ENCODE measurements around the gene FXYD2. TPM values are rescaled to one million over a fixed set of nuclear protein-coding genes. Genes with fewer than 3 reads are reported as not detected.

Gene FXYD2
- total and polyA plus RNA-seq, 2 of the 13 experiments (the other 11 are each of a cell fraction or from before 2014, with no cell fraction given) = 45.9 to 106 TPM

DNA sequence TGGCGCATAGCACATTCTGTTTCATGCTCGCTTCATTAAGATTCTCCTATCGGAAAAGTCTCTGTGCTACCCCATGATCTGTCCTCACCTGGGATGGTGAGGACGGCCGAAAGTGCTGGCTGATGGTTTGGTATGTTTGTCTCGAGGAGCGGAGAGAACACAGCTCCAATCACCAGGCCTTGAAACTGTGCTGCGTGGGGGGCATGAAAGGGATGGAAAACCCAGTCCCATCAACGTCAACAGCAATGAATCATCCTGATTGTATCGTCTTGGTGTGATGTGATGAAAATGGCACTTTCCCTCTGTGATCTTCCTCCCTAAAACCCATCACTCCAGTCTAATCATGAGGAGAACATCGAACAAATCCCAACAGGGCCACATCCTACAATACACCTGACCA lies 43.5 kb upstream of the FXYD2 start:
- BruUV-seq (replicated peaks) = no TSS peak
- WGBS (ENCODE audit: low lambda C conversion rate) = 25% methylated on average over 8 of the region's 11 CpGs
- no peak for DNase-seq (ENCODE audit: low spot score)
- TF ChIP-seq ZNF329 (CRISPR knock-in tag; IDR thresholded peaks at IDR 0.05; ENCODE audit: low read depth) = no peak
- TF ChIP-seq, protein P1, sequence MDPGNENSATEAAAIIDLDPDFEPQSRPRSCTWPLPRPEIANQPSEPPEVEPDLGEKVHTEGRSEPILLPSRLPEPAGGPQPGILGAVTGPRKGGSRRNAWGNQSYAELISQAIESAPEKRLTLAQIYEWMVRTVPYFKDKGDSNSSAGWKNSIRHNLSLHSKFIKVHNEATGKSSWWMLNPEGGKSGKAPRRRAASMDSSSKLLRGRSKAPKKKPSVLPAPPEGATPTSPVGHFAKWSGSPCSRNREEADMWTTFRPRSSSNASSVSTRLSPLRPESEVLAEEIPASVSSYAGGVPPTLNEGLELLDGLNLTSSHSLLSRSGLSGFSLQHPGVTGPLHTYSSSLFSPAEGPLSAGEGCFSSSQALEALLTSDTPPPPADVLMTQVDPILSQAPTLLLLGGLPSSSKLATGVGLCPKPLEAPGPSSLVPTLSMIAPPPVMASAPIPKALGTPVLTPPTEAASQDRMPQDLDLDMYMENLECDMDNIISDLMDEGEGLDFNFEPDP (CRISPR knock-in tag; conservative IDR thresholded peaks at IDR 0.05) = no peak
- TF ChIP-seq ZSCAN29 (CRISPR knock-in tag; conservative IDR thresholded peaks at IDR 0.05) = no peak
- no peak for TF ChIP-seq SOX6 (IDR thresholded peaks at IDR 0.05)
- TF ChIP-seq SOX6 (CRISPR knock-in tag; IDR thresholded peaks at IDR 0.05) = no peak
- TF ChIP-seq TOE1 (CRISPR knock-in tag; IDR thresholded peaks at IDR 0.05) = no peak
- no peak for TF ChIP-seq ZFP82 (CRISPR knock-in tag; IDR thresholded peaks at IDR 0.05; ENCODE audit: borderline replicate concordance)
- no peak for TF ChIP-seq SNAPC2 (CRISPR knock-in tag; IDR thresholded peaks at IDR 0.05)
- TF ChIP-seq MYNN (CRISPR knock-in tag; IDR thresholded peaks at IDR 0.05; ENCODE audit: low read depth) = no peak
- TF ChIP-seq SATB2 (CRISPR knock-in tag; IDR thresholded peaks at IDR 0.05) = no peak
- no peak for TF ChIP-seq CHCHD3 (CRISPR knock-in tag; IDR thresholded peaks at IDR 0.05)
- TF ChIP-seq ZNF367 (CRISPR knock-in tag; IDR thresholded peaks at IDR 0.05; ENCODE audit: borderline replicate concordance) = no peak
- TF ChIP-seq ZNF430 (CRISPR knock-in tag; IDR thresholded peaks at IDR 0.05) = no peak
- TF ChIP-seq, protein P2, sequence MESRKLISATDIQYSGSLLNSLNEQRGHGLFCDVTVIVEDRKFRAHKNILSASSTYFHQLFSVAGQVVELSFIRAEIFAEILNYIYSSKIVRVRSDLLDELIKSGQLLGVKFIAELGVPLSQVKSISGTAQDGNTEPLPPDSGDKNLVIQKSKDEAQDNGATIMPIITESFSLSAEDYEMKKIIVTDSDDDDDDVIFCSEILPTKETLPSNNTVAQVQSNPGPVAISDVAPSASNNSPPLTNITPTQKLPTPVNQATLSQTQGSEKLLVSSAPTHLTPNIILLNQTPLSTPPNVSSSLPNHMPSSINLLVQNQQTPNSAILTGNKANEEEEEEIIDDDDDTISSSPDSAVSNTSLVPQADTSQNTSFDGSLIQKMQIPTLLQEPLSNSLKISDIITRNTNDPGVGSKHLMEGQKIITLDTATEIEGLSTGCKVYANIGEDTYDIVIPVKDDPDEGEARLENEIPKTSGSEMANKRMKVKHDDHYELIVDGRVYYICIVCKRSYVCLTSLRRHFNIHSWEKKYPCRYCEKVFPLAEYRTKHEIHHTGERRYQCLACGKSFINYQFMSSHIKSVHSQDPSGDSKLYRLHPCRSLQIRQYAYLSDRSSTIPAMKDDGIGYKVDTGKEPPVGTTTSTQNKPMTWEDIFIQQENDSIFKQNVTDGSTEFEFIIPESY (CRISPR knock-in tag; IDR thresholded peaks at IDR 0.05) = no peak
- TF ChIP-seq ZNF713 (CRISPR knock-in tag; IDR thresholded peaks at IDR 0.05) = no peak
- no peak for TF ChIP-seq GABPB1 (CRISPR knock-in tag; IDR thresholded peaks at IDR 0.05)
- POLR2A ChIA-PET = no interaction called here
- Histone ChIP-seq H3K4me1 (ENCODE audit: insufficient read depth, low read length) (no peaks in the 10 kb centered on the region), H3K9me3 (ENCODE audit: low read length) (no peaks in the 10 kb centered on the region), H3K36me3 (replicated peaks in 1 of 2; ENCODE audit: control insufficient read depth in 1 of 2, insufficient read depth in 2 of 2, low read length in 2 of 2) (no peaks in the 10 kb centered on the region), H3K4me3 (replicated peaks in 1 of 3; ENCODE audit: insufficient read depth in 1 of 3, low read depth in 2 of 3, low read length in 3 of 3) (no peak overlapping the region), H3K27ac (ENCODE audit: extremely low read length, insufficient read depth, low read length) (no peak overlapping the region), H3K27me3 (ENCODE audit: control insufficient read depth in 1 of 2, insufficient read depth in 2 of 2, low read length in 2 of 2) (peaks cover 4 to 64% of the 10 kb centered on the region in 2 experiments; a peak in 4 of 5 replicates), H2AFZ (ENCODE audit: low read length) (no peak overlapping the region), H3K4me2 (ENCODE audit: low read depth, low read length) (no peak overlapping the region), H3K79me2 (ENCODE audit: insufficient read depth, low read length) (no peaks in the 10 kb centered on the region), H4K20me1 (ENCODE audit: insufficient read depth, low read length) (no peaks in the 10 kb centered on the region), H3K9ac (ENCODE audit: insufficient read depth, low read depth, low read length) (no peak overlapping the region)
- intact Hi-C loops (cut with micrococcal nuclease; ENCODE audit: unreplicated experiment) (no loop called here), in situ Hi-C loops (cut with HindIII; ENCODE audit: extremely low pct_ligation_motif_present, low pct_unique_long_range_greater_than_20kb) (no loop called here)
- no peak for ATAC-seq
- FAIRE-seq = no peak
- CTCF ChIA-PET (ENCODE audit: low intra/inter-chr PET ratio, low total read pairs) = no interaction called here

All from HepG2 (cell line).